Right lung (tissue), 5 donors: ENCODE data around the gene GRID2. TPM values are rescaled to one million over a fixed set of nuclear protein-coding genes. Genes with fewer than 3 reads are reported as not detected.
"Not testable (repeated sequence)": the region's sequence is repeated elsewhere in the genome, so short reads cannot be mapped to it uniquely, and the experiment has no call there.

Experiments used
- DNase-seq, 2 donors: peaks; one replicate each; pipeline ENCODE4 v3.0.0-alpha.2; 2013
- polyA plus RNA-seq, 5 donors: library from polyadenylated mRNA; unstranded; fragments of 120-200 nt; gene quantifications; one replicate each; pipeline versions ENCODE4 v1.2.1 to v1.2.3, GENCODE V29; 2013; ENCODE audit warnings: inconsistent platforms in 1 of 5, low replicate concordance in 1 of 5; ENCODE audit not compliant: insufficient read length in 5 of 5, insufficient read depth in 1 of 5

The GRID2 gene
- polyA plus RNA-seq, 5 donors, result 0.09 to 0.58 (median 0.17) TPM

GRCh38 chr4:93670434-93670833 lies 1366.7 kb downstream of the GRID2 start:
- no peak for DNase-seq

- no peak for DNase-seq
Observed at GRCh38 chr4:93671093-93671492, 1367.3 kb downstream of the GRID2 start.

- not testable (repeated sequence) for DNase-seq
Observed at GRCh38 chr4:93676937-93677336, 1373.2 kb downstream of the GRID2 start.

- no peak for DNase-seq
Observed at GRCh38 chr4:93684571-93684970, 1380.8 kb downstream of the GRID2 start.

GRCh38 chr4:93687304-93687703 lies 1383.5 kb downstream of the GRID2 start:
- no peak for DNase-seq

GRCh38 chr4:93688978-93689377 lies 1385.2 kb downstream of the GRID2 start:
- DNase-seq, result no peak

- no peak for DNase-seq
Observed at GRCh38 chr4:93693141-93693540, 1389.4 kb downstream of the GRID2 start.

- DNase-seq, result peak; percentile 8 to 13
Observed at GRCh38 chr4:93698686-93699085, 1394.9 kb downstream of the GRID2 start.

- DNase-seq, result no peak
Observed at GRCh38 chr4:93700571-93700970, 1396.8 kb downstream of the GRID2 start.

- no peak for DNase-seq
Observed at GRCh38 chr4:93710101-93710846, 1406.5 kb downstream of the GRID2 start.

GRCh38 chr4:93710847-93711430 lies 1407.2 kb downstream of the GRID2 start:
- no peak for DNase-seq

- DNase-seq, result no peak
Observed at GRCh38 chr4:93718233-93718632, 1414.5 kb downstream of the GRID2 start.

GRCh38 chr4:93719552-93719951 lies 1415.8 kb downstream of the GRID2 start:
- no peak for DNase-seq

- DNase-seq, result no peak
Observed at GRCh38 chr4:93722446-93722845, 1418.7 kb downstream of the GRID2 start.

- no peak for DNase-seq
Observed at GRCh38 chr4:93730251-93730650, 1426.5 kb downstream of the GRID2 start.

GRCh38 chr4:93730760-93731159 lies 1427.0 kb downstream of the GRID2 start:
- no peak for DNase-seq

- DNase-seq, result no peak
Observed at GRCh38 chr4:93731456-93731855, 1427.7 kb downstream of the GRID2 start.

GRCh38 chr4:93732509-93732908 lies 1428.7 kb downstream of the GRID2 start:
- no peak for DNase-seq

GRCh38 chr4:93740890-93741289 lies 1437.1 kb downstream of the GRID2 start:
- no peak for DNase-seq

GRCh38 chr4:93743022-93743421 lies 1439.3 kb downstream of the GRID2 start:
- no peak for DNase-seq

GRCh38 chr4:93743635-93744034 lies 1439.9 kb downstream of the GRID2 start:
- DNase-seq, result no peak

- no peak for DNase-seq
Observed at GRCh38 chr4:93744961-93745360, 1441.2 kb downstream of the GRID2 start.

GRCh38 chr4:93746031-93746430 lies 1442.3 kb downstream of the GRID2 start:
- DNase-seq, result no peak

- DNase-seq, result no peak
Observed at GRCh38 chr4:93747220-93747619, 1443.5 kb downstream of the GRID2 start.
